NT2/D1 (cell line): ENCODE results near the gene EPB41L5.

ENCODE experiments used
- YY1 ChIP-seq: IDR thresholded peaks from 2 replicates; pipeline ENCODE4 v1.6.1; 2011; ENCODE audit not compliant: insufficient read length, insufficient read depth
- ZNF274 ChIP-seq: IDR thresholded peaks from 2 replicates; pipeline ENCODE4 v1.6.1; 2011; ENCODE audit warnings: mild to moderate bottlenecking, low read depth, low read length

DNA sequence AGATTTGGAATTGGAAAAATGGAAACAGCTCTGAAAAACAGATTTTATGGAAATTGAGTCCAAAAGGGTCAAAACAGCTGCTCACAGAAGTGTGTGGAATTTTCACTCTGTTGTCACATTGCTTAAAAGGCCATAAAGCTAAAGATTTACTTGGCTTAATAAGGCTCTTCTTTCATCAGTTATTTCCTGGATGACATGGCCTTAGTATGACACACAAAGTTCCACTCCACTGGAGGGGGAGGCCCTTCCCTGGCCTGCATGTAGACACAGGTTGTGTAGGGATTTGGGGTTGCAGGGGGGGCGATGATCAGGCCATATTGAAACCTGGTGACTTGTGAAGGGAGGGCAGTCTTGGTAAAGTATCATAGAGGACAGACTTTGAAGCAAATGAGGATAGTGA, 176.3 kb downstream of the EPB41L5 start:
- TF ChIP-seq YY1 (no peak), ZNF274 (no peak)
